ENCODE measurements around the gene KLHL29.

Gene KLHL29

DNA sequence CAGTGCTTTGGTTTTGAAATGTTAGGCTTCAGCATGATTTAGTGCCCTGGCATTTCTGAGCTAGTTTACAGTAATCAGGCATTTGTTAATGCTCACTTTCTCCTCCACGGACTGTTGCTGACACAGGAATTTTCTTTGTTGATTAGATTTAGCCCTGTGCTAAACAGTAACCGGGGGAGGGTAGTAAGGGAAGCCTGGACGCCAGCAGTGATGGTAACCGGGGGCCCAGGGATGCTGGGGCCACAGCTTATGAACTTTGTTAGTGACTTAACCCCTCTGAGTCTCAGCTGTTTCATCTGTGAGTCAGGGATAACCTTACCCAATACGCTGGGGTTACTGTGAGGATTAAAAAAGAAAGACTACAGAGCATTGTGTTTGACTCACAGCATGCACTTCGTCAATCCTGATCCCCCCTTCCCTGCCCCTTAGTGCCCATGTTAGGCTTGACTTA, 33.5 kb downstream of the KLHL29 start:
- H3K9me3 ChIP-seq (ENCODE audit: control insufficient read depth, insufficient read depth, low read length): no peaks in the 10 kb centered on the region
- no peak overlapping the region for H3K9ac ChIP-seq (ENCODE audit: low read depth, low read length)
- H3K4me1 ChIP-seq (ENCODE audit: insufficient read depth, low read length): peaks cover 20% of the 10 kb centered on the region
- no peaks in the 10 kb centered on the region for H3K36me3 ChIP-seq (ENCODE audit: insufficient read depth, low read length)

DNA sequence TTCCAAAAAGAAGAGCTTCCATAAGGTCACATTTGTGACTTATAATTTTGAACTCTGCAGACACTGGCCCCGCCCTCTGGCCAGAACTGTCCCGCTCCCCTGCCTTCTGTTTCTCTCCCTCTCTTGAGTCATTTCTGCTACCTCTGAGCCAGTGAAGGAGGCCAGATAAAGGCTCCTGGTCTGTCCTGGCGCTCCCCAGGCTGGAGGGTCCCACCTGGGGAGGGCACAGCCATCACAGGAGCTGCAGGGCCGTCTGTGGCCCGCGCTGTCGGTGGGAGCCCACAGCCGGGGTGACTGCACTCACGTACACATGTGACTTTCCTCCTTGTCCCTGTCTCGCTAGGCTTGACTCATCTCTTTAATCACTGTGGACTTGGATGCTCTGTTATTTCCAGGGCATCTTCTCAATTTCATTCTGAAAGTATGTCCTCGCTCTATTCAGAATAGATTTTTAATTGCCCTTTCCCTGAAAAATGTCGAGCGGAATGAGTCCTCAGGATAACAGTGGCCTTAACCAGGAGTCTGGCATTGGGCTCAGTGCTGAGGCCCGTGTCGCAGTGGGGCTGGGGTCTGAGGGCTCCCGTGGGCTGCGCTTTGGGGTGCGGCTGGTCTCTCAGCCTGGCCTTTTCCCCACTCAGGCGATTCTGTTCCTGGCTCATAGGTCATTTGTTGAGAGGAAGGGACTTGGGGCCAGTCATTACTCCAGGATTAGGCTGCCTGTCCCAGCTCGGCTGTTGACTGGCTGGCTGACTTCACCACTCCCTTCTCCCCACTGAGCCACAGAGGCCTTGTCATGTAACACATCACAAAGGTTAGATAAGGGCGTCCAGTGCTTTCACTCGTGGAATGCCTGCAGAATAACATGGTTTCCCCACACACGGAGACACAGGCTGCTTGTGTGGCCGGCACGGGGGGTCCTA, 34.5 kb downstream of the KLHL29 start:
- Histone ChIP-seq H3K9me3 (ENCODE audit: control insufficient read depth, insufficient read depth, low read length) (no peaks in the 10 kb centered on the region), H3K9ac (ENCODE audit: low read depth, low read length) (no peak overlapping the region), H3K36me3 (ENCODE audit: insufficient read depth, low read length) (no peaks in the 10 kb centered on the region), H3K4me1 (ENCODE audit: insufficient read depth, low read length) (peaks cover 24% of the 10 kb centered on the region)

- H3K9ac ChIP-seq (ENCODE audit: low read depth, low read length): no peak overlapping the region
- peaks cover 25% of the 10 kb centered on the region for H3K4me1 ChIP-seq (ENCODE audit: insufficient read depth, low read length)
- H3K36me3 ChIP-seq (ENCODE audit: insufficient read depth, low read length): no peaks in the 10 kb centered on the region
- no peaks in the 10 kb centered on the region for H3K9me3 ChIP-seq (ENCODE audit: control insufficient read depth, insufficient read depth, low read length)
These were observed 35.3 kb downstream of the KLHL29 start for GRCh38 chr2:23420091-23420839.

DNA sequence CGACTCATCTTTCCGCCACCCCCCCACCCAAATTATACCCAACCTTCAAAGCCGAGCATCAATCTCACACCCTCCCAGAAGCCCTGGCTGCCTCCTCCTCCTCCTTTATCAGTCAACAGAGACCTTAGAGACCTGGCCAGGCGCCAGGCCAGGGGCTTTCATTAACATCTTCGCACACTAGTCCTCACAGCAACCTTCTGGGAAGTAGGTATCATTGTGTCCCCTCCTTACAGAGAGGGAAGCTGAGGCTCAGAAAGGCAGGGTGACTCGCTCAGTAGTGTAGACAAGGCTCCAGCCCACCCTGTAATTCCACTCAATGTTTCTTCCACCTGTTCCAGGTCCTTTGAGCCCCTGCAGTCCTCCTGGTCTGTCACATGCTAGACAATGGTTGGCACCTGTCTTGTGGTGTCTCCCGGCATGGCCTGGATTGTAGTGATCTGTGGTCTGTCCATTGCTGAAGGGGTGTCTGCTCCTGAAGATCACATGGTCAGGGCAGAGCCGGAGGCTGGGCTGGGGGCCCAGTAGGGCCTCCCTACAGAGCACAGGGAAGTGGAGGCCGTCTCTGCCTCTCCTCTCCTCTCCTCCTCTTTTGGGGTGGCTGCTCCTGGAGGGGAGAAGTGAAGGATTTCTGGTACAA, 36.0 kb downstream of the KLHL29 start:
- Histone ChIP-seq H3K4me1 (ENCODE audit: insufficient read depth, low read length) (peaks cover 32% of the 10 kb centered on the region), H3K9ac (ENCODE audit: low read depth, low read length) (no peak overlapping the region), H3K9me3 (ENCODE audit: control insufficient read depth, insufficient read depth, low read length) (no peaks in the 10 kb centered on the region), H3K36me3 (ENCODE audit: insufficient read depth, low read length) (no peaks in the 10 kb centered on the region)

GRCh38 chr2:23422089-23423061, 37.4 kb downstream of the KLHL29 start:
- Histone ChIP-seq H3K36me3 (ENCODE audit: insufficient read depth, low read length) (no peaks in the 10 kb centered on the region), H3K9me3 (ENCODE audit: control insufficient read depth, insufficient read depth, low read length) (no peaks in the 10 kb centered on the region), H3K4me1 (ENCODE audit: insufficient read depth, low read length) (peaks cover 32% of the 10 kb centered on the region), H3K9ac (ENCODE audit: low read depth, low read length) (no peak overlapping the region)

DNA sequence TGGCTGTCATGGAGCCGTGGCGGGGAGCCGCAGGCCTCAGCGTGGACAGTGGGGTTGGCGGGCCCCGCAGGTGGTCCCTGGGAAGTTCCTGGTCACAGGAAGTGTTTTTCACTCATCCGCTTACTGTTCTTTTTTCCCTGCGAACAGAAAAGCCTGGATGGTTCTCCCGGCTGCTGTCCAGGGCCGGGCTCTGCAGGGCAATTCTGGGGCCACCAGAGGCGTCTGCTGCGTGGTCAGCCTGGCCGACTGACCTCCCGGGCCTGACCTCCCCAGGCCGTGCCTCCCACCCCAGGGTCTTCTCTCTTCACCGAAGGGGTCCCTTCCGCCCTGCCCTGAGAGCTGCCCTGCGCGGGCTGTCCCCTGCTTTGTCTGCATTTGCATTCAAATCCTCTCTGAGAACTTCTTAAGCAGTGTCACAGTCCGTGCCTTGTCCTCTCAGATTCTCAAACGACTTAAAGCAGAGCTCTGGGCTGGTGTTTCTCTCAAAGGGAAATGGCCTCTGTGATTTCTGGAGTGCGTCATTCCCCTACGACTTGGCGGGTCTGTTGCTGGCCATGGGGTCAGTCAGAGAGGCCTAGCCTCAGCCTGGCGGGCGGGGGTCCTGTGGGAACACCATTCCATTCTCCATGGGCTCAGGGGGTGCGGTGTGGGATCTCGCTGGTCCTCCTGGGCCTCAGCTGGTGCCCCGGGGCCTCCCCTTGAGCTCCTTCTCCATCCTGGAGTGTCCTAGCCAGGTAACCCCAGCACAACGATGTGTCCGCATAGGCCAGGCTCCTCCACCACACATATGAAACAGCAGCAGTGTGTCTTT, 38.3 kb downstream of the KLHL29 start:
- Histone ChIP-seq H3K9me3 (ENCODE audit: control insufficient read depth, insufficient read depth, low read length) (no peaks in the 10 kb centered on the region), H3K9ac (ENCODE audit: low read depth, low read length) (no peak overlapping the region), H3K4me1 (ENCODE audit: insufficient read depth, low read length) (peaks cover 31% of the 10 kb centered on the region), H3K36me3 (ENCODE audit: insufficient read depth, low read length) (no peaks in the 10 kb centered on the region)

- Histone ChIP-seq H3K36me3 (ENCODE audit: insufficient read depth, low read length) (no peaks in the 10 kb centered on the region), H3K9me3 (ENCODE audit: control insufficient read depth, insufficient read depth, low read length) (no peaks in the 10 kb centered on the region), H3K4me1 (ENCODE audit: insufficient read depth, low read length) (peaks cover 24% of the 10 kb centered on the region), H3K9ac (ENCODE audit: low read depth, low read length) (no peak overlapping the region)
These were observed 39.1 kb downstream of the KLHL29 start for GRCh38 chr2:23423873-23424680.

- peak overlapping the region; percentile 28; the same call in 1 of the 2 replicates for H3K9ac ChIP-seq (ENCODE audit: low read depth, low read length)
These were observed 40.4 kb downstream of the KLHL29 start for GRCh38 chr2:23425338-23425871.

DNA sequence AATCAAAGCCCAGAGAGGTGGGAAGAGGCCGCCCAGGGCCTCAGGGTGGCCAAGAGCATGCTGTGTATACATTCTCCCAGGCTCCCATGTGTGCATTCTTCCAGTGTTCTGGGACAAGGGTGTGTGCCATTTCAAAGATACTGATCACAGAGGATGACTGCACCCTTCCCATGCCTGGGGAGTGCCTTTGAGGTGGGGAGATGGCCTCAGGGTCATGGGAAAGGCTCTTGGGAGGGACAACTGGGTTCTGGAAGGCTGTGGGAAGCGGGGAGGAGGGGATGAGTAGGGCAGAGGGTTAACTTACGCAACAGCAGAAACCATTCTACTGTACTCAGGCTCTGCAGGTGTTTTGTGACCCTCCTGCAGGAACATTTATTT, 40.9 kb downstream of the KLHL29 start:
- Histone ChIP-seq H3K9me3 (ENCODE audit: control insufficient read depth, insufficient read depth, low read length) (no peaks in the 10 kb centered on the region), H3K36me3 (ENCODE audit: insufficient read depth, low read length) (no peaks in the 10 kb centered on the region), H3K4me1 (ENCODE audit: insufficient read depth, low read length) (peaks cover 24% of the 10 kb centered on the region), H3K9ac (ENCODE audit: low read depth, low read length) (no peak overlapping the region)

More at GRCh38 chr2:23425338-23425871, 40.4 kb downstream of the KLHL29 start:
- no peaks in the 10 kb centered on the region for H3K9me3 ChIP-seq (ENCODE audit: control insufficient read depth, insufficient read depth, low read length)
- no peaks in the 10 kb centered on the region for H3K36me3 ChIP-seq (ENCODE audit: insufficient read depth, low read length)
- peaks cover 24% of the 10 kb centered on the region for H3K4me1 ChIP-seq (ENCODE audit: insufficient read depth, low read length)

DNA sequence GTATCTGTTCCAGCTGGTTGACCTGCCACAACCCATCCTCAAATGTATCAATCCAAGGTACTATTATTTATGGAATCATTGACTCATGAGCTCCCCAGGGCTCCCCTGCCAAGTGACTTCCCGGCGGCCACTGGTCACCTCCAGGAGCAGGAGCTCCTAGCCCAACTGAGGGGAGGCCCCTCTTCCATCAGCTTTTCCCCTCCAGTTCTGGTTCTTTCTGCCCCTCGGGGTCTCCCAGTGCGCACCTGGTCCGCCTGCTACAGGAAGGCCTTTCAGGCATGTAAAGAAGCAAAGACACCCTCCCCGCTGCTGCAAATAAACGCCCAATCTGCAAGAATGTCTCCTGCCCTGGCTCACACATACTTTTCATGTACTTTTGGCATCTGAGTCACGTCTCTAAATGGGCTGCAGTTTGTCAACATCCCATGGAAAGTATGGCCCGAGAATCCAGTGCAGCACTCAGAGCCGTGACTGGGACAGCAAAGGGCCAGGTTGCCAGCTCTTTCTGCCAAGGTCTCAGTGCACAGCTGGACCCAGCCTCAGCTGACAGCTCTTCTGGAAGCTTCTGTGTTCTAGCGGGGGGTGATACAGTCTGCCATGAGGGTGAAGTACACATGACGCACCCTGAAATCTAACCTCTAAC, 41.4 kb downstream of the KLHL29 start:
- H3K4me1 ChIP-seq (ENCODE audit: insufficient read depth, low read length): peaks cover 24% of the 10 kb centered on the region
- no peaks in the 10 kb centered on the region for H3K36me3 ChIP-seq (ENCODE audit: insufficient read depth, low read length)

GRCh38 chr2:23427350-23427749, 42.4 kb downstream of the KLHL29 start:
- Histone ChIP-seq H3K9ac (ENCODE audit: low read depth, low read length) (no peak overlapping the region), H3K9me3 (ENCODE audit: control insufficient read depth, insufficient read depth, low read length) (no peaks in the 10 kb centered on the region), H3K36me3 (ENCODE audit: insufficient read depth, low read length) (no peaks in the 10 kb centered on the region), H3K4me1 (ENCODE audit: insufficient read depth, low read length) (peaks cover 24% of the 10 kb centered on the region)

More for the DNA sequence above, 41.4 kb downstream of the KLHL29 start:
- Histone ChIP-seq H3K9ac (ENCODE audit: low read depth, low read length) (no peak overlapping the region), H3K9me3 (ENCODE audit: control insufficient read depth, insufficient read depth, low read length) (no peaks in the 10 kb centered on the region)

DNA sequence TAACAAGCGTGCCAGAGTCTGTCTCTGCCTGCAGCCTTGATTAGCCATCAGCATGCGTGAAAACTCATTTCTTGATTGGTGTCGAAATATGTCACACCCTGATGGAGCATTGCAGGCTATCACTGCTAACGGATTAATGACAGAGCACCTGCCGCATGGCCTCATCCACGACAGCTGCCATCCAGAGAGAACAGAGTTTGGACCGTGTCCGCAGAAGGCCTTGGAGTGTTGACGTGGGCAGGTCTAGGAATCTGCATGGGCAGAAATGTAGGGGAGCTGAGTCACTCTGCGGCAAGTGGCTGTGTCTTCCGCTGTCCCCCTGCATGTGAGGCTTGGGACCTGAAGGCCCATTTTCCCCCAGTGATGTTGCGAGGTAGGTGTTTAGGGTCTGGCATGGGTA, 43.0 kb downstream of the KLHL29 start:
- no peaks in the 10 kb centered on the region for H3K36me3 ChIP-seq (ENCODE audit: insufficient read depth, low read length)
- no peak overlapping the region for H3K9ac ChIP-seq (ENCODE audit: low read depth, low read length)
- peaks cover 21% of the 10 kb centered on the region for H3K4me1 ChIP-seq (ENCODE audit: insufficient read depth, low read length)
- H3K9me3 ChIP-seq (ENCODE audit: control insufficient read depth, insufficient read depth, low read length): no peaks in the 10 kb centered on the region

Data from ES-I3 (cell line).